ENCODE data around the gene CUX1.
"Not testable (repeated sequence)": the region's sequence is repeated elsewhere in the genome, so short reads cannot be mapped to it uniquely, and the experiment has no call there.

CUX1 gene

GRCh38 chr7:102220960-102221800 lies 403.8 kb downstream of the CUX1 start:
- DNase-seq (ENCODE audit: low read depth) = peak; percentile 70
- no peak for TF ChIP-seq CTCF (IDR thresholded peaks at IDR 0.05; ENCODE audit: insufficient read depth, low read depth, low read length, missing control alignments)
- no peak overlapping the region for H3K4me3 ChIP-seq (ENCODE audit: low read length)

DNA sequence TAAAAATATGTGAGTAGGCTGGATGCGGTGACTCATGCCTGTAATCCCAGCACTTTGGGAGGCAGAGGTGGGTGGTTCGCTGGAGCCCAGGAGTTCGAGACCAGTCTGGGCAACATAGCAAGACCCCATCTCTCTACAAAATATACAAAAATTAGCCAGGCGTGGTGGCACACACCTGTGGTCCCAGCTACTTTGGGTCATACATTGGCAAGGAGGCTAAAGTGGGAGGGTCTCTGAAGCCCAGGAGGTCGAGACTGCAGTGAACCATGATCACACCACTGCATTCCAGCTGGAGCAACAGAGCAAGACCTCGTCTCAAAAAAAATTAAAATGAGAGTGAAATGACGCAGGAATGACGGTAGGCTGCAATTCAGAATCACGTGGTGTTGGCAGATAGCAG lies 404.5 kb downstream of the CUX1 start:
- H3K4me3 ChIP-seq (ENCODE audit: low read length) = no peak overlapping the region
- DNase-seq (ENCODE audit: low read depth) = no peak
- TF ChIP-seq CTCF (IDR thresholded peaks at IDR 0.05; ENCODE audit: insufficient read depth, low read depth, low read length, missing control alignments) = no peak

DNA sequence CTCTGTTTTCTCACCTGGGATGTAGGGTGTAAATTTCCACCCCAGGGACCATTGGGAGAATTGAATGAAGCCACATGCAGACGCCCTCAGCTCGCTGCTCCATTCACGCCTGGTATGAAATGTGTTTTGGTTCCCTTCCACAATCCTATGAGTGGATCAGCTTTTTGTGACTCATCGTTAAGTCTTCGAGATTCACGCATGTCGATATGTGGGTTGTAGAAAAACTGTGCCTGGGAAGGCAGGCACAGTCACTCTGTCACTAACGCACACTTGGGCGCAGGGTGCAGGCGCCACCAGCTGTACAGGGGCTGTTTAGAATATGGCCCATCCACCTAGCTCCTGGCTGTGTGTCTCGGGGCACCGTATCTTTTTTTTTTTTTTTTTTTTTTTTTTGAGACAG lies 405.0 kb downstream of the CUX1 start:
- H3K4me3 ChIP-seq (ENCODE audit: low read length) = no peak overlapping the region
- no peak for DNase-seq (ENCODE audit: low read depth)
- no peak for TF ChIP-seq CTCF (IDR thresholded peaks at IDR 0.05; ENCODE audit: insufficient read depth, low read depth, low read length, missing control alignments)

GRCh38 chr7:102223184-102223583 lies 405.8 kb downstream of the CUX1 start:
- H3K4me3 ChIP-seq (ENCODE audit: low read length) = no peak overlapping the region
- DNase-seq (ENCODE audit: low read depth) = no peak
- TF ChIP-seq CTCF (IDR thresholded peaks at IDR 0.05; ENCODE audit: insufficient read depth, low read depth, low read length, missing control alignments) = no peak

GRCh38 chr7:102225025-102225424 lies 407.6 kb downstream of the CUX1 start:
- no peak for DNase-seq (ENCODE audit: low read depth)
- no peak for TF ChIP-seq CTCF (IDR thresholded peaks at IDR 0.05; ENCODE audit: insufficient read depth, low read depth, low read length, missing control alignments)

GRCh38 chr7:102227371-102227770 lies 409.9 kb downstream of the CUX1 start:
- TF ChIP-seq CTCF (IDR thresholded peaks at IDR 0.05; ENCODE audit: insufficient read depth, low read depth, low read length, missing control alignments) = no peak
- H3K4me3 ChIP-seq (ENCODE audit: low read length) = no peak overlapping the region
- no peak for DNase-seq (ENCODE audit: low read depth)

More at GRCh38 chr7:102225025-102225424, 407.6 kb downstream of the CUX1 start:
- no peak overlapping the region for H3K4me3 ChIP-seq (ENCODE audit: low read length)

DNA sequence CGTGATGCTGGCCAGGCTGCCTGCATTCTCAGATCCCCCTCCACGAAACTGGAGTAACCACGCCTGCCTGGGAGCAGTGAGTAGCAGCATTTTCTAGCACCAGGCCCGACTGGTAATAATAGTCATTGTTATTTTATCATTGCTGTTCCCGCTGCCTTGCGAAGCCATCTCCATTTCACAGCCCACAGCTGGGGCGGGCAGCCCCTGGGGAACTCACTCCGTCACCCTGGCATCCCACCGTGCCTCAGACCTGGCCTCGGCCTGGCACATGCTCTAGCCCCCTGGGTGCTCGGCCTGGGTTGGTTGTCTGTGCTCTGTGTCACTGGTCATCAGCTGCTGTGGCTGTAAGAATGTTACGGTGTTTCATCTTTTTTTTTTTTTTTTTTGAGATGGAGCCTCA lies 411.5 kb downstream of the CUX1 start:
- no peak for DNase-seq (ENCODE audit: low read depth)
- H3K4me3 ChIP-seq (ENCODE audit: low read length) = no peak overlapping the region
- no peak for TF ChIP-seq CTCF (IDR thresholded peaks at IDR 0.05; ENCODE audit: insufficient read depth, low read depth, low read length, missing control alignments)

- H3K4me3 ChIP-seq (ENCODE audit: low read length); DNase-seq (ENCODE audit: low read depth): not testable (repeated sequence)
Observed at GRCh38 chr7:102230162-102230561, 412.7 kb downstream of the CUX1 start.

All from epithelial cell of esophagus (primary cell).